ENCODE data around the gene CLSTN2. TPM values are rescaled to one million over a fixed set of nuclear protein-coding genes. Genes with fewer than 3 reads are reported as not detected.

CLSTN2 gene
- total and polyA plus RNA-seq, 2 of the 8 experiments (the other 6 are each of a cell fraction or from before 2014, with no cell fraction given): 0.39 to 0.52 TPM

- TF ChIP-seq, protein P1, sequence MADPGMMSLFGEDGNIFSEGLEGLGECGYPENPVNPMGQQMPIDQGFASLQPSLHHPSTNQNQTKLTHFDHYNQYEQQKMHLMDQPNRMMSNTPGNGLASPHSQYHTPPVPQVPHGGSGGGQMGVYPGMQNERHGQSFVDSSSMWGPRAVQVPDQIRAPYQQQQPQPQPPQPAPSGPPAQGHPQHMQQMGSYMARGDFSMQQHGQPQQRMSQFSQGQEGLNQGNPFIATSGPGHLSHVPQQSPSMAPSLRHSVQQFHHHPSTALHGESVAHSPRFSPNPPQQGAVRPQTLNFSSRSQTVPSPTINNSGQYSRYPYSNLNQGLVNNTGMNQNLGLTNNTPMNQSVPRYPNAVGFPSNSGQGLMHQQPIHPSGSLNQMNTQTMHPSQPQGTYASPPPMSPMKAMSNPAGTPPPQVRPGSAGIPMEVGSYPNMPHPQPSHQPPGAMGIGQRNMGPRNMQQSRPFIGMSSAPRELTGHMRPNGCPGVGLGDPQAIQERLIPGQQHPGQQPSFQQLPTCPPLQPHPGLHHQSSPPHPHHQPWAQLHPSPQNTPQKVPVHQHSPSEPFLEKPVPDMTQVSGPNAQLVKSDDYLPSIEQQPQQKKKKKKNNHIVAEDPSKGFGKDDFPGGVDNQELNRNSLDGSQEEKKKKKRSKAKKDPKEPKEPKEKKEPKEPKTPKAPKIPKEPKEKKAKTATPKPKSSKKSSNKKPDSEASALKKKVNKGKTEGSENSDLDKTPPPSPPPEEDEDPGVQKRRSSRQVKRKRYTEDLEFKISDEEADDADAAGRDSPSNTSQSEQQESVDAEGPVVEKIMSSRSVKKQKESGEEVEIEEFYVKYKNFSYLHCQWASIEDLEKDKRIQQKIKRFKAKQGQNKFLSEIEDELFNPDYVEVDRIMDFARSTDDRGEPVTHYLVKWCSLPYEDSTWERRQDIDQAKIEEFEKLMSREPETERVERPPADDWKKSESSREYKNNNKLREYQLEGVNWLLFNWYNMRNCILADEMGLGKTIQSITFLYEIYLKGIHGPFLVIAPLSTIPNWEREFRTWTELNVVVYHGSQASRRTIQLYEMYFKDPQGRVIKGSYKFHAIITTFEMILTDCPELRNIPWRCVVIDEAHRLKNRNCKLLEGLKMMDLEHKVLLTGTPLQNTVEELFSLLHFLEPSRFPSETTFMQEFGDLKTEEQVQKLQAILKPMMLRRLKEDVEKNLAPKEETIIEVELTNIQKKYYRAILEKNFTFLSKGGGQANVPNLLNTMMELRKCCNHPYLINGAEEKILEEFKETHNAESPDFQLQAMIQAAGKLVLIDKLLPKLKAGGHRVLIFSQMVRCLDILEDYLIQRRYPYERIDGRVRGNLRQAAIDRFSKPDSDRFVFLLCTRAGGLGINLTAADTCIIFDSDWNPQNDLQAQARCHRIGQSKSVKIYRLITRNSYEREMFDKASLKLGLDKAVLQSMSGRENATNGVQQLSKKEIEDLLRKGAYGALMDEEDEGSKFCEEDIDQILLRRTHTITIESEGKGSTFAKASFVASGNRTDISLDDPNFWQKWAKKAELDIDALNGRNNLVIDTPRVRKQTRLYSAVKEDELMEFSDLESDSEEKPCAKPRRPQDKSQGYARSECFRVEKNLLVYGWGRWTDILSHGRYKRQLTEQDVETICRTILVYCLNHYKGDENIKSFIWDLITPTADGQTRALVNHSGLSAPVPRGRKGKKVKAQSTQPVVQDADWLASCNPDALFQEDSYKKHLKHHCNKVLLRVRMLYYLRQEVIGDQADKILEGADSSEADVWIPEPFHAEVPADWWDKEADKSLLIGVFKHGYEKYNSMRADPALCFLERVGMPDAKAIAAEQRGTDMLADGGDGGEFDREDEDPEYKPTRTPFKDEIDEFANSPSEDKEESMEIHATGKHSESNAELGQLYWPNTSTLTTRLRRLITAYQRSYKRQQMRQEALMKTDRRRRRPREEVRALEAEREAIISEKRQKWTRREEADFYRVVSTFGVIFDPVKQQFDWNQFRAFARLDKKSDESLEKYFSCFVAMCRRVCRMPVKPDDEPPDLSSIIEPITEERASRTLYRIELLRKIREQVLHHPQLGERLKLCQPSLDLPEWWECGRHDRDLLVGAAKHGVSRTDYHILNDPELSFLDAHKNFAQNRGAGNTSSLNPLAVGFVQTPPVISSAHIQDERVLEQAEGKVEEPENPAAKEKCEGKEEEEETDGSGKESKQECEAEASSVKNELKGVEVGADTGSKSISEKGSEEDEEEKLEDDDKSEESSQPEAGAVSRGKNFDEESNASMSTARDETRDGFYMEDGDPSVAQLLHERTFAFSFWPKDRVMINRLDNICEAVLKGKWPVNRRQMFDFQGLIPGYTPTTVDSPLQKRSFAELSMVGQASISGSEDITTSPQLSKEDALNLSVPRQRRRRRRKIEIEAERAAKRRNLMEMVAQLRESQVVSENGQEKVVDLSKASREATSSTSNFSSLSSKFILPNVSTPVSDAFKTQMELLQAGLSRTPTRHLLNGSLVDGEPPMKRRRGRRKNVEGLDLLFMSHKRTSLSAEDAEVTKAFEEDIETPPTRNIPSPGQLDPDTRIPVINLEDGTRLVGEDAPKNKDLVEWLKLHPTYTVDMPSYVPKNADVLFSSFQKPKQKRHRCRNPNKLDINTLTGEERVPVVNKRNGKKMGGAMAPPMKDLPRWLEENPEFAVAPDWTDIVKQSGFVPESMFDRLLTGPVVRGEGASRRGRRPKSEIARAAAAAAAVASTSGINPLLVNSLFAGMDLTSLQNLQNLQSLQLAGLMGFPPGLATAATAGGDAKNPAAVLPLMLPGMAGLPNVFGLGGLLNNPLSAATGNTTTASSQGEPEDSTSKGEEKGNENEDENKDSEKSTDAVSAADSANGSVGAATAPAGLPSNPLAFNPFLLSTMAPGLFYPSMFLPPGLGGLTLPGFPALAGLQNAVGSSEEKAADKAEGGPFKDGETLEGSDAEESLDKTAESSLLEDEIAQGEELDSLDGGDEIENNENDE (IDR thresholded peaks at IDR 0.05; ENCODE audit: insufficient replicate concordance, low read length): no peak
Measured at GRCh38 chr3:140527156-140527555, 592.2 kb downstream of the CLSTN2 start (continued).

All from H1 (cell line).